Spleen (tissue), 11 donors: ENCODE results near the gene BATF. TPM values are rescaled to one million over a fixed set of nuclear protein-coding genes. Genes with fewer than 3 reads are reported as not detected.

ENCODE experiments used
- DNase-seq: peaks from one replicate; pipeline ENCODE4 v3.0.0-alpha.2; 2020
- H3K27ac ChIP-seq, 8 donors: fragments of 200-600 bp; sonication (generic) in 7 of 8; 1 replicate in 4 of 8; 2 replicates in 4 of 8; pipeline versions ENCODE4 v1.5.0 to v1.8.0; 2016 to 2021; ENCODE audit warnings: inconsistent platforms in 4 of 8, mild to moderate bottlenecking in 4 of 8, moderate library complexity in 1 of 8
- H3K27me3 ChIP-seq, 7 donors: fragments of 200-600 bp; sonication (generic) in 6 of 7; replicated peaks in 1 of 7; 1 replicate in 4 of 7; 2 replicates in 3 of 7; pipeline versions ENCODE4 v1.5.0 to v1.8.0; 2016 to 2021; ENCODE audit warnings: inconsistent platforms in 3 of 7, mild to moderate bottlenecking in 1 of 7
- H3K36me3 ChIP-seq, 6 donors: fragments of 200-600 bp; sonication (generic) in 5 of 6; 1 replicate in 4 of 6; 2 replicates in 2 of 6; pipeline versions ENCODE4 v1.5.0 to v1.8.0; 2016 to 2021; ENCODE audit warnings: inconsistent platforms in 2 of 6
- H3K4me1 ChIP-seq, 6 donors: fragments of 200-600 bp; sonication (generic) in 5 of 6; 1 replicate in 3 of 6; 2 replicates in 3 of 6; pipeline versions ENCODE4 v1.5.0 to v1.8.0; 2016 to 2021; ENCODE audit warnings: inconsistent platforms in 3 of 6
- H3K4me3 ChIP-seq, 8 donors: fragments of 200-600 bp; sonication (generic) in 7 of 8; 1 replicate in 4 of 8; 2 replicates in 4 of 8; pipeline versions ENCODE4 v1.5.0 to v1.8.0; 2016 to 2021; ENCODE audit warnings: inconsistent platforms in 4 of 8, mild to moderate bottlenecking in 4 of 8, moderate library complexity in 2 of 8
- H3K9me3 ChIP-seq, 8 donors: fragments of 200-600 bp; sonication (generic) in 7 of 8; 1 replicate in 4 of 8; 2 replicates in 4 of 8; pipeline versions ENCODE4 v1.5.0 to v1.8.0; 2016 to 2021; ENCODE audit warnings: inconsistent platforms in 4 of 8
- CTCF ChIP-seq, 11 experiments: fragments of 200-600 bp in 7 of 11; fragments of 450-650 bp in 4 of 11; sonication (generic) in 4 of 11; IDR thresholded peaks in 8 of 11; conservative IDR thresholded peaks in 3 of 11; 1 replicate in 7 of 11; 2 replicates in 4 of 11; pipeline versions ENCODE4 v1.4.0 to v1.8.0; 2016 to 2021; ENCODE audit warnings: antibody characterized with exemption in 11 of 11, inconsistent platforms in 4 of 11, mild to moderate bottlenecking in 1 of 11
- POLR2A ChIP-seq, 3 donors: fragments of 450-650 bp; IDR thresholded peaks; one replicate each; pipeline ENCODE4 v1.5.1; 2017; ENCODE audit warnings: antibody characterized with exemption in 3 of 3, mild to moderate bottlenecking in 1 of 3
- POLR2AphosphoS5 ChIP-seq, 3 donors: sonication (generic); formaldehyde crosslinking; IDR thresholded peaks; one replicate each; pipeline ENCODE4 v1.5.1; 2017; ENCODE audit warnings: antibody characterized with exemption in 3 of 3
- WGBS, 5 donors: extraction: QIAGEN DNeasy Blood & Tissue Kit in 3 of 5; methylation state at CpG; one replicate each; pipeline versions ENCODE4 v1.1.5 to v1.1.7; 2013 to 2018; 5-methylcytosine and 5-hydroxymethylcytosine counted together
- intact Hi-C: fragments of 100-400 bp; cut with DNase I; formaldehyde crosslinking; loops from one replicate; pipeline ENCODE4 v1.15.0; 2023; ENCODE audit warnings: low total_unique reads
- polyA plus RNA-seq, 3 donors: library from polyadenylated mRNA; stranded (reverse); fragments of 200-250 nt; gene quantifications; one replicate each; pipeline ENCODE4 v1.2.1, GENCODE V29; 2013
- total RNA-seq, 7 donors: library from RNA; depleted of rRNA in 3 of 7; stranded (reverse); fragments of >200 nt in 3 of 7; fragmentation: NEBNext Ultra II Directional in 4 of 7; extraction: Animal tissue kit (Norgen Biotek cat#: 25700) in 4 of 7; gene quantifications; one replicate each; pipeline versions ENCODE4 v1.1.0 to v1.2.1, GENCODE V29; 2016 to 2021
- donor health status: healthy with polysubstance abuse.
- donor health status: DM: no; HTN: no; CAD: no; lungs with moderate emphysema.
- donor health status: DM: no; HTN: no; CAD: no.
- donor health status: Bipolar disorder and iron deficiency.
- donor health status: healthy.
- donor health status: DM: no; HTN: no; CAD: no.
- donor health status: DM: yes; HTN: yes; CAD: no.

Gene BATF
- total and polyA plus RNA-seq, 10 donors: 14.4 to 67.9 (median 41.8) TPM

- 40 to 69% (median 61%) methylated on average over 10 to 11 of the region's 11 CpGs for WGBS, 5 donors
- no peaks in the 10 kb centered on the region for H3K27me3 ChIP-seq
- H3K4me3 ChIP-seq: no peak overlapping the region
- TF ChIP-seq CTCF (IDR thresholded peaks at IDR 0.05 in 8 of 11, conservative IDR thresholded peaks at IDR 0.05 in 3 of 11) (no peak), POLR2A (IDR thresholded peaks at IDR 0.05) (no peak), POLR2AphosphoS5 (IDR thresholded peaks at IDR 0.05) (peak in 2 of 3 donors; percentile 17 to 38)
- H3K36me3 ChIP-seq: peaks cover 0 to 33% (median 8%) of the 10 kb centered on the region in 6 donors
- intact Hi-C loops: loop anchor here (10.0 kb wide), 2 partner anchors 75 to 345 kb away; no protein-coding TSS in a partner anchor
- H3K4me1 ChIP-seq: peaks cover 0 to 20% (median 10%) of the 10 kb centered on the region in 6 donors
- DNase-seq: no peak
- no peaks in the 10 kb centered on the region for H3K9me3 ChIP-seq
- H3K27ac ChIP-seq: peak overlapping the region in 4 of 8 donors; percentile 7 to 41 (median 16)
Observed at GRCh38 chr14:75479770-75480600, 42.3 kb upstream of the BATF start.

GRCh38 chr14:75482366-75482765, 39.9 kb upstream of the BATF start:
- Histone ChIP-seq H3K4me1 (peaks cover 7 to 25% (median 19%) of the 10 kb centered on the region in 6 donors), H3K27me3 (no peaks in the 10 kb centered on the region), H3K27ac (no peak overlapping the region), H3K36me3 (peaks cover 0 to 9% (median 0%) of the 10 kb centered on the region in 6 donors), H3K9me3 (no peaks in the 10 kb centered on the region), H3K4me3 (no peak overlapping the region)
- WGBS, 5 donors: 92 to 97% (median 95%) methylated on average over 3 to 4 of the region's 4 CpGs
- DNase-seq: no peak
- intact Hi-C loops: loop anchor here (10.0 kb wide), 2 partner anchors 72 to 348 kb away; no protein-coding TSS in a partner anchor
- no peak for TF ChIP-seq CTCF (IDR thresholded peaks at IDR 0.05 in 8 of 11, conservative IDR thresholded peaks at IDR 0.05 in 3 of 11)
- TF ChIP-seq POLR2A (IDR thresholded peaks at IDR 0.05): no peak
- no peak for TF ChIP-seq POLR2AphosphoS5 (IDR thresholded peaks at IDR 0.05)

GRCh38 chr14:75484711-75485429, 37.4 kb upstream of the BATF start:
- WGBS, 5 donors: 56 to 84% (median 71%) methylated on average over 4 of the region's 4 CpGs
- Histone ChIP-seq H3K36me3 (no peaks in the 10 kb centered on the region), H3K4me1 (peaks cover 8 to 37% (median 26%) of the 10 kb centered on the region in 6 donors), H3K9me3 (no peaks in the 10 kb centered on the region), H3K27ac (no peak overlapping the region), H3K4me3 (no peak overlapping the region), H3K27me3 (no peaks in the 10 kb centered on the region)
- intact Hi-C loops: loop anchor here (10.0 kb wide), 2 partner anchors 70 to 350 kb away; no protein-coding TSS in a partner anchor
- no peak for TF ChIP-seq POLR2AphosphoS5 (IDR thresholded peaks at IDR 0.05)
- no peak for TF ChIP-seq CTCF (IDR thresholded peaks at IDR 0.05 in 8 of 11, conservative IDR thresholded peaks at IDR 0.05 in 3 of 11)
- TF ChIP-seq POLR2A (IDR thresholded peaks at IDR 0.05): no peak
- DNase-seq: no peak
